ENCODE data around the gene PNN. TPM values are rescaled to one million over a fixed set of nuclear protein-coding genes. Genes with fewer than 3 reads are reported as not detected.
"Not testable (repeated sequence)": the region's sequence is repeated elsewhere in the genome, so short reads cannot be mapped to it uniquely, and the experiment has no call there.

PNN gene
- 100 to 1,000 TPM; 152 to 203 (median 182) TPM for polyA plus RNA-seq (ENCODE audit: insufficient read length in 3 of 3)

- peak; percentile 97 to 99 (median 98) for DNase-seq (ENCODE audit: low read depth in 3 of 3, low spot score in 2 of 3)
These were observed at the start of gene PNN for GRCh38 chr14:39174560-39175444. Gene PNN, plus strand, starts transcription at chr14:39175254. Its CDS starts 26 bp downstream, at chr14:39175280.

GRCh38 chr14:39137835-39138234, 37.2 kb upstream of the PNN start:
- not testable (repeated sequence) for DNase-seq (ENCODE audit: low read depth in 3 of 3, low spot score in 2 of 3)

- no peak for DNase-seq (ENCODE audit: low read depth in 3 of 3, low spot score in 2 of 3)
These were observed 36.6 kb upstream of the PNN start for GRCh38 chr14:39138440-39138839.

DNA sequence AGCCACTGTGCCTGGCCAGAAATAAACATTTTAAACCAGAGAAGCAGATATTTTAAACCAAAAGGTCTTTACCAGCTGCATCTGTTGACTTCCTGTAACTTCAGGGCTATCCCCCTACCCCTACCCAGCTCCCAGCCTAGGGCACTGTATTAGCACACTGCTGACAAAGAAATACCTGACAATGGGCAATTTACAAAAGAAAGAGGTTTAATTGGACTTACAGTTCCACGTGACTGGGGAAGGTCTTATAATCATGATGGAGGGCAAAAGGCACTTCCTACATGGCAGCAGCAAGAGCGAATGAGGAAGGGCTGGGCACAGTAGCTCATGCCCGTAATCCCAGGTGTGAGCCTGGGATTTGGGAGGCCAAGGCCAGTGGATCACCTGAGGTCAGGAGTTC, 34.9 kb upstream of the PNN start:
- DNase-seq (ENCODE audit: low read depth in 3 of 3, low spot score in 2 of 3) = no peak

GRCh38 chr14:39141623-39142022, 33.4 kb upstream of the PNN start:
- DNase-seq (ENCODE audit: low read depth in 3 of 3, low spot score in 2 of 3) = not testable (repeated sequence)

- not testable (repeated sequence) for DNase-seq (ENCODE audit: low read depth in 3 of 3, low spot score in 2 of 3)
These were observed 31.8 kb upstream of the PNN start for GRCh38 chr14:39143226-39143625.

- DNase-seq (ENCODE audit: low read depth in 3 of 3, low spot score in 2 of 3) = no peak
These were observed 29.6 kb upstream of the PNN start for GRCh38 chr14:39145266-39145966.

DNA sequence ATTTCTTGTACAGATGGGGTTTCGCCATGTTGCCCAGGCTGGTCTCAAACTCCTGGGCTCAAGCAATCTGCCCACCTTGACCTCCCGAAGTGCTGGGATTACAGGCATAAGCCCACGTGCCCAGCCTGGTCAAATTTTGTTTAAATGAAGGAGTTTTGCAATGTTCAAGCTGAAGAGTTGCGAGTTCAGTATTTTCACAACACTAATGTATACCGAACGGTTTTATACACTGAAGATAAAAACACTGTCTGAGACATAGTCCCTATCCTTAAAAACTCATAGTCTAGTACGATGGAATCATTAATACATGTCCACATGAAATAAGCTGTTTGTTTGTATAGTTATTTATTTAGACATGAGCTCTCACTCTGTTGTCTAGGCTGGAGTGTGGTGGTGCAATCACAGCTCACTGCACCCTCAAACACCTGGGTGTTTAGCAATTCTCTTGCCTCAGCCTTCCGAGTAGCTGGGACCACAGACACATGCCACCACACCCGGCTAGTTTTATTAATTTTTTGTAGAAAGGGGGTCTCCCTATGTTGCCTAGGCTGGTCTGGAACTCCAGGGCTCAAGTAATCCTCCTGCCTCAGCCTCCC, 20.4 kb upstream of the PNN start:
- no peak for DNase-seq (ENCODE audit: low read depth in 3 of 3, low spot score in 2 of 3)

DNA sequence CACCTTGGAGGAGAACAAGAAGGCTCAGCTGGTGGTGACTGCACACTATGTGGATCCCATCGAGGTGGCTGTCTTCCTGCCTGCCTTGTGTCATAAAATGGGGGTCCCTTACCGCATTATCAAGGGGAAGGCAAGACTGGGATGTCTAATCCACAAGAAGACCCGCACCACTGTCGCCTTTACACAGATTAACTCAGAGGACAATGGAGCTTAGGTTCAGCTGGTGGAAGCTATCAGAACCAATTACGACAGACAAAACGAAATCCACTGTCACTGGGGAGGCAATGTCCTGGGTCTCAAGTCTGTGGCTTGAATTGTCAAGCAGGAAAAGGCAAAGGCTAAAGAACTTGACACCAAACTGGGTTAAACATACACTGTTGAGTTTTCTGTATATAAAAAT, 17.6 kb upstream of the PNN start:
- no peak for DNase-seq (ENCODE audit: low read depth in 3 of 3, low spot score in 2 of 3)

DNA sequence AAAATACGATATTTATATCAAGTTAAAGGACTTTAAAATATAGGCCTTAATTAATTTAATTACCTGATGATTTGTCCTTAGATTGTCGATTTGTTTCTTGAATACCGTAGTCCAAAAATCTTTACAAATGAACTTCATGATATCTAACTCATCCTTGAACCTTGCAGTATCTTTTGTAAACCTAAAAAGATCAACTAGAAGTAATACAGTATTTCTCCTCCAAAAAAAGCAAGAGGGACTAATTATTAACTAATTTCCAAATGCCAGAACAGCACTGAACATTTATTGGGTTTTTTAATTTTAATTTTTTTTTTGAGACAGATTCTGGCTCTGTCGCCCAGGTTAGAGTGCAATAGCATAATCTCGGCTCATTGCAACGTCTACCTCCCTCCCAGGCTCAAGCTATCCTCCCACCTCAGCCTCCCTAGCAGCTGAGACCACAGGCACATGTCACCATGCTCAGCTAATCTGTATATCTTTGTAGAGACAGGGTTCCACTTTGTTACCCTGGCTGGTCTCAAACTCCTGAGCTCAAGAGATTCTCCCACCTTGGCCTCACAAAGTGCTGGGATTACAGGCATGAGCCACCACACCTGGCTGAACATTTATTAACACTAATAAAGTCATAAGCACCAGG, 16.7 kb upstream of the PNN start:
- no peak for DNase-seq (ENCODE audit: low read depth in 3 of 3, low spot score in 2 of 3)

DNA sequence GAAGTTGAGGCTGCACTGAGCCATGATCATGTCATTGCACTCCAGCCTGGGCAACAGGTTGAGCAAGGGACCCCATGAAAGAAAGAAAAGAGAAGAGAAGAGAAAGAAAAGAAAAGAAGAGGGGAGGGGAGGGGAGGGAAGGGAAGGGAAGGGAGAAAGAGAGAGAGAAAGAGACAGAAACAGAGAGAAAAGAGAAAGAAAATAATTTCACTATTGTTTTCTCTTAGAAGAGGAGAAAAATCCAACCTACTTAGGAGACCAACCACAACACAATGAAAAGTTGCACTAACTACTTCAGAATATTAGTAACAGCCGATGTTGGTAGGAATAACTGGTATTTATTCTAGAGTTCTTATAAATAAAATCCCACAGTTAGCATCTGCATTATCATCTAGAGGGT, 14.6 kb upstream of the PNN start:
- no peak for DNase-seq (ENCODE audit: low read depth in 3 of 3, low spot score in 2 of 3)

GRCh38 chr14:39167797-39168320, 7.2 kb upstream of the PNN start:
- DNase-seq (ENCODE audit: low read depth in 3 of 3, low spot score in 2 of 3) = not testable (repeated sequence)

- DNase-seq (ENCODE audit: low read depth in 3 of 3, low spot score in 2 of 3) = no peak
These were observed 6.5 kb upstream of the PNN start for GRCh38 chr14:39168591-39168990.

- peak in 2 of 3 donors; percentile 15 to 23 for DNase-seq (ENCODE audit: low read depth in 3 of 3, low spot score in 2 of 3)
These were observed 5.5 kb upstream of the PNN start for GRCh38 chr14:39169541-39169900.

- DNase-seq (ENCODE audit: low read depth in 3 of 3, low spot score in 2 of 3) = no peak
These were observed 1.9 kb upstream of the PNN start for GRCh38 chr14:39173198-39173597.

GRCh38 chr14:39175445-39176262, 600 bp downstream of the PNN start:
- DNase-seq (ENCODE audit: low read depth in 3 of 3, low spot score in 2 of 3) = peak in 1 of 3 donors; percentile 35

- DNase-seq (ENCODE audit: low read depth in 3 of 3, low spot score in 2 of 3) = no peak
These were observed 1.5 kb downstream of the PNN start for GRCh38 chr14:39176263-39177167.

DNA sequence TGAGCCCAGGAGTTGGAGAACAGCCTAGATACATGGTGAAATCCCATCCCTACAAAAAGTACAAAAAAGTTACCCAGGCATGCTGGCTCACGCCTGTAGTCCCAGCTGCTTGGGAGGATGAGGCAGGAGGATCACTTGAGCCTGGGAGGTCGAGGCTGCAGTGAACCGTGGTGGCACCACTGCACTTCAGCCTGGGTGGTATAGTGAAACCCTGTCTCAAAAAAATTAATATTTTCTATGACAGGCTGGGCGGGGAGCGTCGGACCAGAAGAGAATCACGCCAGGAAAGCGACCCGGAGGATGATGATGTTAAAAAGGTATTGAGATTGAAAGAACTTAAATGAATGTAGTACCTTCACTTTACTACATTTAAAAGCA, 2.1 kb downstream of the PNN start:
- no peak for DNase-seq (ENCODE audit: low read depth in 3 of 3, low spot score in 2 of 3)

DNA sequence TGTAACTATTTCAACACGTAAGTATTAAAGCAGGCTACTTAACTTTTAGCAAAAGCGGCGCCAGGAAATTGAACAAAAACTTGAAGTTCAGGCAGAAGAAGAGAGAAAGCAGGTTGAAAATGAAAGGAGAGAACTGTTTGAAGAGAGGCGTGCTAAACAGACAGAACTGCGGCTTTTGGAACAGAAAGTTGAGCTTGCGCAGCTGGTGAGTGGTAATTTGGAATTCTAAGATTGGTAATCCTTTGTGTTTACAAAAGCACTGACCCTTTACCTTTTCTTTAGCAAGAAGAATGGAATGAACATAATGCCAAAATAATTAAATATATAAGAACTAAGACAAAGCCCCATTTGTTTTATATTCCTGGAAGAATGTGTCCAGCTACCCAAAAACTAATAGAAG, 4.0 kb downstream of the PNN start:
- DNase-seq (ENCODE audit: low read depth in 3 of 3, low spot score in 2 of 3) = no peak

All from right renal cortex interstitium (tissue), 3 donors.